Peyer's patch (tissue), 4 donors: Measurements from ENCODE around the gene ELP4. TPM values are rescaled to one million over a fixed set of nuclear protein-coding genes. Genes with fewer than 3 reads are reported as not detected.
A peak's percentile ranks its signal among the peaks of the same experiment; 100 is the strongest.

Experiments
- DNase-seq, 3 donors: peaks; one replicate each; pipeline ENCODE4 v3.0.0-alpha.2; 2017 to 2019
- H3K27ac ChIP-seq, 4 donors: fragments of 200-600 bp; sonication (generic); one replicate each; pipeline ENCODE4 v1.5.1; 2016 to 2019
- H3K27me3 ChIP-seq, 2 donors: fragments of 200-600 bp; sonication (generic); one replicate each; pipeline ENCODE4 v1.5.1; 2019
- H3K36me3 ChIP-seq, 3 donors: fragments of 200-600 bp; sonication (generic); one replicate each; pipeline ENCODE4 v1.5.1; 2016 to 2019
- H3K4me1 ChIP-seq, 4 donors: fragments of 200-600 bp; sonication (generic); one replicate each; pipeline ENCODE4 v1.5.1; 2016 to 2019
- H3K4me3 ChIP-seq, 4 donors: fragments of 200-600 bp; sonication (generic); 1 replicate in 3 of 4; 2 replicates in 1 of 4; pipeline ENCODE4 v1.5.1; 2016 to 2019; ENCODE audit warnings: mild to moderate bottlenecking in 1 of 4
- H3K9me3 ChIP-seq, 4 donors: fragments of 200-600 bp; sonication (generic); one replicate each; pipeline ENCODE4 v1.5.1; 2016 to 2019; ENCODE audit warnings: mild to moderate bottlenecking in 1 of 4
- CTCF ChIP-seq, 6 experiments: fragments of 450-650 bp in 4 of 6; fragments of 200-600 bp in 2 of 6; sonication (generic) in 1 of 6; IDR thresholded peaks; one replicate each; pipeline ENCODE4 v1.5.1; 2017 to 2019; ENCODE audit warnings: antibody characterized with exemption in 6 of 6, mild to moderate bottlenecking in 3 of 6, moderate library complexity in 1 of 6
- POLR2A ChIP-seq, 2 donors: fragments of 450-650 bp; IDR thresholded peaks; one replicate each; pipeline ENCODE4 v1.5.1; 2017; ENCODE audit warnings: antibody characterized with exemption in 2 of 2, mild to moderate bottlenecking in 2 of 2, moderate library complexity in 2 of 2
- total RNA-seq, 4 donors: library from RNA; depleted of rRNA; stranded (reverse); fragments of >200 nt; gene quantifications; one replicate each; pipeline ENCODE4 v1.1.0, GENCODE V29; 2016

Gene ELP4
- total RNA-seq, 4 donors from 2014 or later, result 13.3 to 33.0 (median 21.3) TPM

- H3K27me3 ChIP-seq, result no peaks in the 10 kb centered on the region
- H3K4me1 ChIP-seq, result no peaks in the 10 kb centered on the region
- no peaks in the 10 kb centered on the region for H3K9me3 ChIP-seq
- DNase-seq, result no peak
- no peak overlapping the region for H3K4me3 ChIP-seq
- H3K27ac ChIP-seq, result no peak overlapping the region
- TF ChIP-seq POLR2A (IDR thresholded peaks at IDR 0.05) (no peak), CTCF (IDR thresholded peaks at IDR 0.05) (peak in 4 of 6 experiments; percentile 32 to 43 (median 34))
- H3K36me3 ChIP-seq, result no peaks in the 10 kb centered on the region
These were observed 132.0 kb downstream of the ELP4 start for GRCh38 chr11:31641477-31642062.

DNA sequence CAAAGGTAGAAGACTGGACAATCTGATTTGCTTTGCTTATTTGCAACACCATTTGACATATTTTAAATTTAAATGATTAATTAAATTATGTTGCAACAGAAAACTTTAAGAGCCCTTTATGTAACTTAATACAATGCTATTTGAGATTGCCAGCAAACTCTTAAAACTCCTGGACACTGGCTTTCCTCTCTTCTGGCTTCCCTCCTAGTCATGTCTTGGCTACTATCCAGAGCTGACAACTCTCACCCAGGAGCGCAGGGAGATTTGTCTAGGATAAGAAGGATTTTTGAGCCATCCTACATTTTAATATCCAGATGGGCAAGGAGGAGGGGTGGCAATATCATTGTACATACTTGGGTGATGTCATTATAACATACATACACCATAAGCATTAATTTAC lies 134.3 kb downstream of the ELP4 start:
- H3K4me1 ChIP-seq, result no peaks in the 10 kb centered on the region
- H3K27me3 ChIP-seq, result no peaks in the 10 kb centered on the region
- DNase-seq, result no peak
- H3K36me3 ChIP-seq, result no peaks in the 10 kb centered on the region
- TF ChIP-seq POLR2A (IDR thresholded peaks at IDR 0.05), result no peak
- TF ChIP-seq CTCF (IDR thresholded peaks at IDR 0.05), result no peak
- H3K27ac ChIP-seq, result no peak overlapping the region
- no peak overlapping the region for H3K4me3 ChIP-seq
- no peaks in the 10 kb centered on the region for H3K9me3 ChIP-seq

- Histone ChIP-seq H3K4me1 (no peaks in the 10 kb centered on the region), H3K9me3 (no peaks in the 10 kb centered on the region), H3K27me3 (no peaks in the 10 kb centered on the region), H3K36me3 (no peaks in the 10 kb centered on the region), H3K27ac (no peak overlapping the region), H3K4me3 (no peak overlapping the region)
- TF ChIP-seq POLR2A (IDR thresholded peaks at IDR 0.05) (no peak), CTCF (IDR thresholded peaks at IDR 0.05) (no peak)
- no peak for DNase-seq
These were observed 136.2 kb downstream of the ELP4 start for GRCh38 chr11:31645747-31646146.

- H3K4me3 ChIP-seq, result no peak overlapping the region
- H3K27me3 ChIP-seq, result no peaks in the 10 kb centered on the region
- no peaks in the 10 kb centered on the region for H3K9me3 ChIP-seq
- TF ChIP-seq CTCF (IDR thresholded peaks at IDR 0.05), result no peak
- no peak for DNase-seq
- no peaks in the 10 kb centered on the region for H3K36me3 ChIP-seq
- no peaks in the 10 kb centered on the region for H3K4me1 ChIP-seq
- no peak overlapping the region for H3K27ac ChIP-seq
These were observed 136.6 kb downstream of the ELP4 start for GRCh38 chr11:31646216-31646615.

DNA sequence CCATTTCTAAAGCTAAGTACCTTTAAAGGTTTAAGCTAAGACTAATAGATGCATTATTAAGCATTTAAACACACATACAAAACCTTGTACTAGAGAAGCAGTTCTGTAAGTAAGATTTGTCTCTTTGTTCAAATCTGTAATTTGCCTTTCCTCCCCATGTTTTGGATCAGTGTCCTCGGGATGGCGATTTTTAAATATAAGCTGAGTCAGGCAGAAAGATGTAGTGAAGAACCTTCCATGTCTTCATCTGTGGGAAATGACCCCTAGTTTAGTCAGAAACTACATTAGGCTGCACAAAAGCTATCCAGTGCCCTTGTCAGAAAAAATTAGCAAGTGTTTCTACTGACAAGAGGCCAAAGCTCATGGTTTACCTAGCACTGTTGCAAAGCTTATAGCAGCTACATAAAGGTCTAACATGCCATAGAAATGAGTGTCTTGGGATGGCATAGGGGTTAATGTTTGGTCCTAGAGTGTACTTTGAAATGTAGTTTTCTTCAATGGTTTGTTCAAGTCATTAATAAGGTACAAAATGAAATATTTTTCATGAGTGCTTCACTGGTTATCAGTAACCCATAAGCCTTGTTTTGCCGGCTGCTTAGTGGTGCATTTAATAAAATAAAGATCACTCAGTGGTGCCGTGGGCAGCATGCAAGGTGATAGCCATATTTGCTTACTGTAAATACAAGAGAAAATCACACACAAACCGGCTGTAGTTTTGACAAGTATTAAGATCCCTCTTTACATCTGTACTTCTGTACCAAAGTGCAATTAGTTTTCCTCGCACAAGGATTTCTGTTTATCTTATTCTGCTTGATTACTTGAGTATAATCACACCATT lies 139.8 kb downstream of the ELP4 start:
- Histone ChIP-seq H3K27ac (no peak overlapping the region), H3K27me3 (no peaks in the 10 kb centered on the region), H3K9me3 (no peaks in the 10 kb centered on the region), H3K4me3 (no peak overlapping the region), H3K36me3 (no peaks in the 10 kb centered on the region), H3K4me1 (no peaks in the 10 kb centered on the region)
- DNase-seq, result no peak
- TF ChIP-seq POLR2A (IDR thresholded peaks at IDR 0.05) (no peak), CTCF (IDR thresholded peaks at IDR 0.05) (no peak)
